HG02678 (cell line): Measurements from ENCODE around the gene UROC1.
"Not testable (repeated sequence)": the region's sequence is repeated elsewhere in the genome, so short reads cannot be mapped to it uniquely, and the experiment has no call there.

ENCODE experiments used
- ATAC-seq: cut with Tn5 transposase; IDR thresholded peaks from one replicate; pipeline ENCODE4 v1.9.1; 2021; ENCODE audit warnings: mild to moderate bottlenecking, moderate library complexity; ENCODE audit not compliant: unreplicated experiment

UROC1 gene

GRCh38 chr3:126547721-126548120 is 30.1 kb upstream of the UROC1 start:
- ATAC-seq: no peak

GRCh38 chr3:126546549-126547239 is 29.1 kb upstream of the UROC1 start:
- no peak for ATAC-seq

DNA sequence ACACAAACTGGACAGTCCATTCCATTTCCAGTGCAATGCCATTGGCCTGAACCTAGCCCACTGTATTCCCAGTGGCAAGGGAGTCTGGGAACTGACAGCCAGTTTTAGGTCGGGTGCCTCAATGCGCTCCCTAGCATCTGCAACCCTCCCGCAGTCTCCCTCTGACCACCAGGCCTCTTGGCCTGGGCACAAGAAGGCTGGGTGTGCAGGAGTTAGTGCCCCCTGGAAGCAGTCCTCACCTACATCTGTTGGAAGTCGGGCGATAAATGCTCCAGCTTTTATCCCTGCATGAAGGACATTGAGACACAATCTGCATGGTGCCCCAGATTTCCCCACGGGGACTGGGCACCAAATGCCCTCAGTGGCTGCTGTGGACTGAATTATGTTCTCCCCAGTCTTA is 28.4 kb upstream of the UROC1 start:
- ATAC-seq: no peak

DNA sequence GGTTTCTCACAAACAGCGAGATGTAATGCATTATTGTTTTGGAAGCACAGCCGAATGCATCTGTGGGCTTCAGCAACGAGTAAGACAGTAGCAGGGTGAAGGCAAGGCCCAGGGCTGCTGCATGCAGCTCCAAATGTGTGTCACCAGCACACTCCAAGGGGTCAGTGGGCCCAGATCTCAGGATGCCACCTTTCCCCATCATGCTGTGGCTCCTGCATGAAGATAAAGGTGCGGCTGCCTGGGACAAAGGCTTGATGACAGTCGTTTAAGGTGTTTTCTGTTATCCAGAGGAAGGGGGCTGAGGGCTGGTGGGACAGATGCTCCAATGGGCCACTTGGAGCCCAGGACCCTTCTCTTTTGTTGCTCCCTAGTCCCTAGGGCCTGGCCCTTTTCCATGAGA is 28.0 kb upstream of the UROC1 start:
- no peak for ATAC-seq

DNA sequence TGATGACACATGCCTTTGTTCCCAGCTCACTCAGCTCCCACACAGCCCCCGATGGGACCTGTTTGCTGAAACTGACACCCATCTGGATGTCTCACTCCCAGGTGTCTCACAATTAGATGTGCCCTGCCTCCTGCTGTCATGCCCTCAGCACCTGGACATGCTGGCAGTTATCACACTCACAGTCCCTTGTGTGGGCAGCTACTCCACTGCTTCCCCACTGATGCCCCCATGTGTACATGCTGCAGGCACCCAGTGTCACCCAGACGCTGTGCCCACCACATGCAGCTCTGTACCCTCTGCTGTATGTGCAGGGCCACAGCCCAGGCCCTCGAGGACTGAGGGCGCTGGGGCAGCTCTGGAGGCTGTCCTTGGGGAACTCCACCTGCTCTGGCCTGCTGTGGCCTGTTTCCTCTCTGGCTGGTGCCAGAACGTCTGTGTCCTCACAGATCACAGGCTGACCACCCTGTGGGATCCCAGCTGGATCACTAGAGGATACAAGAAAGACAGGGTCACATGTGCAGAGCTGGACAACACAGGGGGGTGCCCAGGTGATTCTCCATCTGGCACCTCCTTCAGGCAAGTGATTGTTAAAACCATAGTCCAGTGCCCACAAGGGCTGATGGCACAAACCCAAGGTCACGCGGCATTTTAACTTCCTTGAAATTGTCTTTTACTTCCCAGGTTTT is 27.2 kb upstream of the UROC1 start:
- ATAC-seq: no peak

DNA sequence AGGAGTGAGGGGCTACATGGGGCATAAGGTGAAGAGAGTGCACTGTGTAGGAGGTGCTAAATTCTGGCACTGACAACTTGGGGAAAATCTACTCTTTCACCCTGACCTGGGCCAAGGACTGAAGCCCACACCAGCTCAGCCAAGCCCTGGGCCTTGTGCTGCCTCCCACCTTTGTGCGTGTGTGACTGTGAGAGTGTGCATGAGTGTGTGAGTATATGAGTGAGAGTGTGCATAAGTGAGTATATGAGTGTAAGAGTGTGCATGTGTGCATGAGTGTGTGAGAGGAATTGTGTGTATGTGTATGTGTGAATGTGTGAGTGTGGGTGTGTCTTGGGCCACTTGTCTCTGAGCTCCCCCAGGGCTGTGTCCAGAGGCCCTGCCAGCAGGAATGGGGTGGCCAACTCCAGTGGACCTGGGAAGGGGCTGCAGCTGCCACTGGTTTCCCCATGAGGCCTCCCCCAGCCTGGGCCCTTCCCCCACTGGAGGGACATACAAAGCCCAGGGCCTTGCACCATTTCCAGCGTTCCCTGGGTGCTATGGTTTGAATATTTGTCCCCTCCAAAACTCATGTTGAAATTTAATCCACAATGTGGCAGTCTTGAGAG is 26.0 kb upstream of the UROC1 start:
- ATAC-seq: no peak

- no peak for ATAC-seq
Measured at GRCh38 chr3:126542340-126543241, 25.0 kb upstream of the UROC1 start.

GRCh38 chr3:126541628-126542339 is 24.2 kb upstream of the UROC1 start:
- no peak for ATAC-seq

GRCh38 chr3:126540951-126541627 is 23.5 kb upstream of the UROC1 start:
- ATAC-seq: no peak

DNA sequence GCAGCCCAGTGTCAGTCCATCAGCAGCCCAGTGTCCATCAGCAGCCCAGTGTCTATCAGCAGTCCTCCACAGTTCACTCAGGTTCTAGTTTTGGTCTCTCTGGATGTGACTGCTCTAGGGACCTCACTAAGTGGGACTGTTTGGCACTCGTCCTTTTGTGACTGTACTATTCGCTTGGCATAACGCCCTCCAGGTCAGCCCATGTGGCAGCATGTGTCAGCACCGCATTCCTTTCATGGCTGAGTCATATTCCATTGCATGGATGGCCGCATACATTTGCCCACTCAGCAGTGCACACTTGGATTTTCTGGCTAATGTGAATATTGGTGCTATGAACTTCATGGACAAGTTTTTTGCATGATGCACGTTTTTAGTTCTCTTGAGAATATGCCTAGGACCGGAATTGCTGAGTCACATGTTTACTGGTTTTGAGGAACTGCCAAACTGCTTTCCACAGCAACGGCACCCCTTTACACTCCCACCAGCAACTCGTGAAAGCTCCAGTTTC is 22.8 kb upstream of the UROC1 start:
- no peak for ATAC-seq

DNA sequence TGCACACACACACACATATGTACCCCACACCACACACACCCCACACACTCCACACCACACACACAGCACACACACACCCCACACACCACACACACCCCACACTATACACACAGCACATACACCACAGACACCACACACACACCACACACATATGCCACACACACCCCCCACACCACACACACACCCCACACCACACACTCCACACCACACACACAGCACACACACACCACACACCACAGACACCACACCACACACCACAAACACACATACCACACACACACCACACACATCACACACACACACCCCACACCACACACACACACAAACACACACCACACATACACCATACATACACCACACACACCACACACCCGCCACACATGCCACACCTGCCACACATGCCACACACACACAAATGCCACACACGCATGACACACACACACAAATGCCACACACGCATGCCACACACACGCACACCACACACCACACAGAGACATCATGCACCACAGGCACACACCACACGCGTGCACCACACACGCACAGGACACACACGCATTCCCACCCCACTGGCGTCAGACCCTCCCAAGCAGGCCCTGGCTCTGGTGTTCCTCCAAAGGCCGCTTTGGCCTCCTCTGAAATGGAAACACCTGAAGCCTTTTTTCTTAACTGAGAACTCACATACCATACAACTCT is 22.1 kb upstream of the UROC1 start:
- no peak for ATAC-seq

GRCh38 chr3:126538966-126539365 is 21.4 kb upstream of the UROC1 start:
- ATAC-seq: no peak

DNA sequence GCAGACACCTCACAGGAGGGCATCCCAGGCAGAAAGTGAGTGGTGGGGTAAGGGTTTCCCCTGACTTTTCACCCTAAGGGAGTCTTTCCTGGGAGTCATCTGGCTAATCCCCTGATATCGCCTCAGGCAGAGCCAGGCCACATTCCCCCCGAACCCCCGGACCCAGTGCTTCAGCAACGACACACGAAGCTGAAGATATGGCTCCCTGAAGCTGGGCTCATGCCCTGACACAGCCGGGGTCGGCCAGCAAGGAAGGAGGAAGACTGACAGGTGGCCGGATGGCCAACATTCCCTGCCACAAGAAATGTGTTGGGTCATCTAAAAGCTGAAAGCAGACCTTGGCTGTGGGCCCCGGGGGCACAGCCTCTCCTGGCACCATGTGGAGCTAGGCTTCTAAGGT is 20.7 kb upstream of the UROC1 start:
- no peak for ATAC-seq

DNA sequence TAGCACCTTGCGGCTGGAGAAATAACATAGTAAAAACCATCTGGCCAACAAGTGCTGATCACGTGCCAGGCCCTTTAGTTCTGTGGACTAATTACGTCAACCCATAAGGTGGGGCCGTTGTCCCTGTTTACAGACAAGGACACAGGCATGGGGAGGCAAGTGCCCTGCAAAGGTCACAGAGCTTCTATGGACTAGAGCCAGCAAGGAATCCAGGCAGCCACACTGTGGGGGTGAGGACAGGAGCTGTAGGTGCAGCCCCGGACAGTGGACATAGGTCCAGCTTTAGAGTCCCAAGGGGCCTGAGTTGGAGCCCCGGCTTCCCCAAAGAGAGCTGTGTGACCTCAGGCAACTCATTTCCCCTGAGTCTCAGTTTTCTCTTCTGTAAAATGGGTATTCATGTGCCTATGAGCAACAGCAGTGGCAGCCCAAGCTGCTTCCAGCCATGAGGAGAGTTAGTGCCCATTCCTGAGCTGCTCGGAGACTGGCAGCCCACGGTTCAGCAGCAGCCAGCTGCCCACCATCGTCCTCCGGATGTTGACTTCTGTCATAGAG is 20.2 kb upstream of the UROC1 start:
- ATAC-seq: no peak

GRCh38 chr3:126537116-126537729 is 19.6 kb upstream of the UROC1 start:
- no peak for ATAC-seq

GRCh38 chr3:126536126-126536525 is 18.6 kb upstream of the UROC1 start:
- no peak for ATAC-seq

DNA sequence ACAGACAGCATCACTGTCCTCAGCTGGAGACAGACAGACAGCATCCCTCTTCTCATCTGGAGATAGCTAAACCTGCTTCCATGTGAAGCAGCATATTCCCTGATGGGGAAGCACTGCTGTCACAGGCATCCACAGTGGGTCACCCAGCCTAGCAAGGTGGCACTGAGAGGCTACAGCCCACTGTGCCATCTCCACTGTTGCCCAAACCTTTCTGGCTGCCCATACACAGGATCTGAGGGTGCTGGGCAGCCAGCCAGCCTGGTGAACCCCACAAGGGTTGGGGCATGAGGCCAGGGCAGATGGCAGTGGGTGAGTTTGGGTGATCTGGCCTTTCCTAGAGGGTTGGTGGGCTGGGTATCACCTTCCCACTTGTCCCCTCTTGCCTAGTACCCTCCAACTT is 18.1 kb upstream of the UROC1 start:
- no peak for ATAC-seq

- not testable (repeated sequence) for ATAC-seq
Measured at GRCh38 chr3:126534716-126535115, 17.1 kb upstream of the UROC1 start.

DNA sequence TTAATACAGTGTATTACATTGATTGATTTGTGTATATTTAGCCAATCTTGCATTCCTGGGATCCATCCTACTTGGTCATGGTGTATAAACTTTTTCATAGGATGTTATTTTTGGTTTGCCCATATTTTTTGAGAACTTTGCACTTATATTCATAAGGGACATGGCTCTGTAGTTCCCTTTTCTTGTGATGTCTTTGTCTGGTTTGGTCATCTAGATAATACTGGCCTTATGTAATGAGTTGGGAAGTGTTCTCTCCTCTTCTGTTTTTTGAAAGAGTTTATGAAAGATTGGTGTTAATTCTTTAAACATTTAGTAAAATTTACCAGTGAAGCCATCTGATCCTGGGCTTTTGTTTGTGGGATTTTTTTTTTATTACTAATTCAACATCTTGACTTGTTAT is 15.9 kb upstream of the UROC1 start:
- ATAC-seq: no peak
